Heart left ventricle (tissue), 16 donors: Measurements from ENCODE around the gene B4GALT2. TPM values are rescaled to one million over a fixed set of nuclear protein-coding genes. Genes with fewer than 3 reads are reported as not detected.

Experiments
- ATAC-seq, 4 donors: fragments of 200-7000 bp; cut with Tn5 transposase; one replicate each; pipeline ENCODE4 v1.9.1; 2020 to 2022; ENCODE audit warnings: moderate library complexity in 4 of 4, mild to moderate bottlenecking in 3 of 4, moderate number of reproducible peaks in 1 of 4
- DNase-seq, 5 donors: peaks; one replicate each; pipeline ENCODE4 v3.0.0-alpha.2; 2020
- H3K27ac ChIP-seq, 12 donors: fragments of 200-600 bp; sonication (generic) in 4 of 12; one replicate each; pipeline versions ENCODE4 v1.5.0 to v1.8.0; 2016 to 2022; ENCODE audit warnings: mild to moderate bottlenecking in 2 of 12
- H3K27me3 ChIP-seq, 9 donors: fragments of 200-600 bp; sonication (generic) in 2 of 9; one replicate each; pipeline versions ENCODE4 v1.5.1 to v1.8.0; 2016 to 2022; ENCODE audit warnings: mild to moderate bottlenecking in 3 of 9
- H3K36me3 ChIP-seq, 9 donors: fragments of 200-600 bp; sonication (generic) in 2 of 9; one replicate each; pipeline versions ENCODE4 v1.5.0 to v1.8.0; 2018 to 2022; ENCODE audit warnings: mild to moderate bottlenecking in 2 of 9
- H3K4me1 ChIP-seq, 12 donors: fragments of 200-600 bp; sonication (generic) in 4 of 12; one replicate each; pipeline versions ENCODE4 v1.5.0 to v1.8.0; 2016 to 2022; ENCODE audit warnings: mild to moderate bottlenecking in 3 of 12
- H3K4me3 ChIP-seq, 12 donors: fragments of 200-600 bp; sonication (generic) in 4 of 12; one replicate each; pipeline versions ENCODE4 v1.5.0 to v1.8.0; 2017 to 2022; ENCODE audit warnings: mild to moderate bottlenecking in 9 of 12, moderate library complexity in 4 of 12
- H3K9me3 ChIP-seq, 12 donors: fragments of 200-600 bp; sonication (generic) in 4 of 12; one replicate each; pipeline versions ENCODE4 v1.5.0 to v1.8.0; 2016 to 2022; ENCODE audit warnings: mild to moderate bottlenecking in 1 of 12
- POLR2A ChIP-seq, 2 donors: fragments of 450-650 bp; IDR thresholded peaks; one replicate each; pipeline ENCODE4 v1.6.1; 2017; ENCODE audit warnings: antibody characterized with exemption in 2 of 2, mild to moderate bottlenecking in 2 of 2, moderate library complexity in 2 of 2
- WGBS, 4 donors: extraction: QIAGEN DNeasy Blood & Tissue Kit in 2 of 4; methylation state at CpG; one replicate each; pipeline versions ENCODE4 v1.1.5 to v1.1.7; 2013 to 2018; 5-methylcytosine and 5-hydroxymethylcytosine counted together
- intact Hi-C, 10 donors: fragments of 100-400 bp; cut with DNase I; formaldehyde crosslinking; loops; one replicate each; pipeline versions ENCODE4 v1.11.1 to v1.14.2; 2022
- polyA plus RNA-seq, 2 donors: library from polyadenylated mRNA; stranded (reverse); fragments of 200-250 nt; gene quantifications; one replicate each; pipeline ENCODE4 v1.2.3, GENCODE V29; 2013
- total RNA-seq, 9 donors: library from RNA; depleted of rRNA in 2 of 9; stranded (reverse); fragments of >200 nt in 2 of 9; fragmentation: NEBNext Ultra II Directional in 3 of 9; extraction: Animal tissue kit (Norgen Biotek cat#: 25700) in 3 of 9; gene quantifications; one replicate each; pipeline versions ENCODE4 v1.1.0 to v1.2.4, GENCODE V29; 2016 to 2023
- TF ChIP-seq, protein P1 (sequence below), 12 donors: fragments of 200-600 bp; sonication (generic) in 4 of 12; IDR thresholded peaks; one replicate each; pipeline versions ENCODE4 v1.5.0 to v1.8.0; 2018 to 2022; ENCODE audit warnings: antibody characterized with exemption in 12 of 12, mild to moderate bottlenecking in 5 of 12
- donor health status: ischemic (EF 13 %, LVEDD 7.1; RV severe dilation, severe dysfunction).
- donor health status: healthy with polysubstance abuse.
- donor health status: DM: no; HTN: yes; CAD: no.
- donor health status: DM: no; HTN: no; CAD: no.
- donor health status: ischemic (EF 25% LVEDD 6.9; RV normal size, moderate dysfunction).
- donor health status: ischemic (EF 25% LVEDD 5.7; RV mildly dilated, moderate dysfunction).
- donor health status: healthy.
- donor health status: DM: yes; HTN: yes; CAD: no.
- donor health status: ischemic (EF 35%, LVEDD 5.7; RV mildly dilated, moderate dysfunction).
- donor health status: nonischemic (EF 11% LVEDD 7.7; RV severe dilation, severe dysfunction).
- donor health status: DM: yes; HTN: yes; CAD: no.
- donor health status: PGD.
- donor health status: ischemic (EF 29% LVEDD 5.4; RV normal size, mild dysfunction).
- donor health status: nonischemic (EF 23%, LVEDD 6.1; RV moderate dilation, normal function).

Gene B4GALT2
- total and polyA plus RNA-seq, 11 donors = 26.8 to 65.7 (median 40.2) TPM

DNA sequence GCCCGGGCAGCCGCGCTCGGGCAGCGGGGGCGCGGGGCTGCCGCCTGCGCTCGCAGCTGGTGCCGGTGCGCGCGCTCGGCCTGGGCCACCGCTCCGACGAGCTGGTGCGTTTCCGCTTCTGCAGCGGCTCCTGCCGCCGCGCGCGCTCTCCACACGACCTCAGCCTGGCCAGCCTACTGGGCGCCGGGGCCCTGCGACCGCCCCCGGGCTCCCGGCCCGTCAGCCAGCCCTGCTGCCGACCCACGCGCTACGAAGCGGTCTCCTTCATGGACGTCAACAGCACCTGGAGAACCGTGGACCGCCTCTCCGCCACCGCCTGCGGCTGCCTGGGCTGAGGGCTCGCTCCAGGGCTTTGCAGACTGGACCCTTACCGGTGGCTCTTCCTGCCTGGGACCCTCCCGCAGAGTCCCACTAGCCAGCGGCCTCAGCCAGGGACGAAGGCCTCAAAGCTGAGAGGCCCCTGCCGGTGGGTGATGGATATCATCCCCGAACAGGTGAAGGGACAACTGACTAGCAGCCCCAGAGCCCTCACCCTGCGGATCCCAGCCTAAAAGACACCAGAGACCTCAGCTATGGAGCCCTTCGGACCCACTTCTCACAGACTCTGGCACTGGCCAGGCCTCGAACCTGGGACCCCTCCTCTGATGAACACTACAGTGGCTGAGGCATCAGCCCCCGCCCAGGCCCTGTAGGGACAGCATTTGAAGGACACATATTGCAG, 42.4 kb upstream of the B4GALT2 start:
- DNase-seq = peak in 2 of 5 donors; percentile 53 to 54
- ATAC-seq = peak in 2 of 4 donors; percentile 37 to 41
- WGBS, 4 donors = 11 to 55% (median 29%) methylated on average over 10 to 56 of the region's 56 CpGs

DNA sequence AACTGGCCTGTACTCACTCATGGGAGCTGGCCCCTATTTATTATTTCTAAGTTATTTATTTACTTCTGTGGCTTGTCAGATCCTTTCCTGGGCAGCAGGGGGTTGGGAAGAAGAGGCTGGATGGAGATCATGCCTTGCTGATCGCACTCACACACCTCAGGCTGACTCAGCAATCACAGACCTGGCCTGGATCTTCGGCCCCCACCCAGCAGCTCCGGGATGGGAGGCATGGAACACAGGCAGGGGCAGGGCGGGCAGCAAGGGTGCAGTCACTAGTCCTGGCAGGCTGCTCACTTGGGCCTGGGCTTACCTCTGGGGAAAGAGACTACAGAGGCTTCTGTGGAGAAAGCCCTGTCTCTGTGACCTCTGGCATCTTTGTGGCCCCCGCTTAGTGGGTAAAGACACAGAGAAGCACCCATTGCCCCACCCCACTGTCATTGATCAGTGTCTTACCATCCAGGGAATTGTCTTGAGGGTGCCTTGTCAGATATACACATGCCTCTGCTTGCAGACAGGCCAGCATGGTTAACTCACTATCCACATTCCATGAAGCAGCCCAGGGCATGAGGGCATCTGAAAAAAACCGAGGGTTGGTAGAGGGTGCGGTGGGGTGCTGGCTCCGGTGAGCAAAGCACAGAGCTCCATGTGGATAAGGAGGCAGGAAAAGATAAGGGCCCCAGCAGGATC, 41.7 kb upstream of the B4GALT2 start:
- WGBS, 4 donors = 91 to 95% (median 94%) methylated on average over 7 to 8 of the region's 8 CpGs
- intact Hi-C loops = loop anchor here in 4 of 10 donors (5.0 to 10.0 kb wide), 3 partner anchors 107 to 413 kb away; partner anchors contain the start of gene PTPRF (in 1 of the 4)
- H3K36me3 ChIP-seq = no peaks in the 10 kb centered on the region
- no peak overlapping the region for H3K27ac ChIP-seq
- H3K4me3 ChIP-seq = no peak overlapping the region
- TF ChIP-seq, protein P1, sequence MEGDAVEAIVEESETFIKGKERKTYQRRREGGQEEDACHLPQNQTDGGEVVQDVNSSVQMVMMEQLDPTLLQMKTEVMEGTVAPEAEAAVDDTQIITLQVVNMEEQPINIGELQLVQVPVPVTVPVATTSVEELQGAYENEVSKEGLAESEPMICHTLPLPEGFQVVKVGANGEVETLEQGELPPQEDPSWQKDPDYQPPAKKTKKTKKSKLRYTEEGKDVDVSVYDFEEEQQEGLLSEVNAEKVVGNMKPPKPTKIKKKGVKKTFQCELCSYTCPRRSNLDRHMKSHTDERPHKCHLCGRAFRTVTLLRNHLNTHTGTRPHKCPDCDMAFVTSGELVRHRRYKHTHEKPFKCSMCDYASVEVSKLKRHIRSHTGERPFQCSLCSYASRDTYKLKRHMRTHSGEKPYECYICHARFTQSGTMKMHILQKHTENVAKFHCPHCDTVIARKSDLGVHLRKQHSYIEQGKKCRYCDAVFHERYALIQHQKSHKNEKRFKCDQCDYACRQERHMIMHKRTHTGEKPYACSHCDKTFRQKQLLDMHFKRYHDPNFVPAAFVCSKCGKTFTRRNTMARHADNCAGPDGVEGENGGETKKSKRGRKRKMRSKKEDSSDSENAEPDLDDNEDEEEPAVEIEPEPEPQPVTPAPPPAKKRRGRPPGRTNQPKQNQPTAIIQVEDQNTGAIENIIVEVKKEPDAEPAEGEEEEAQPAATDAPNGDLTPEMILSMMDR (IDR thresholded peaks at IDR 0.05) = no peak
- TF ChIP-seq POLR2A (IDR thresholded peaks at IDR 0.05) = no peak
- peaks cover 3 to 32% (median 19%) of the 10 kb centered on the region in 12 donors for H3K4me1 ChIP-seq
- H3K9me3 ChIP-seq = no peaks in the 10 kb centered on the region
- DNase-seq = no peak
- peaks cover 3 to 23% (median 9%) of the 10 kb centered on the region in 9 donors for H3K27me3 ChIP-seq
- no peak for ATAC-seq

More for the DNA sequence above, 42.4 kb upstream of the B4GALT2 start:
- Histone ChIP-seq H3K4me3 (peak overlapping the region in 11 of 12 donors; percentile 18 to 57 (median 50)), H3K36me3 (no peaks in the 10 kb centered on the region), H3K27ac (no peak overlapping the region), H3K27me3 (peaks cover 3 to 23% (median 9%) of the 10 kb centered on the region in 9 donors), H3K9me3 (no peaks in the 10 kb centered on the region), H3K4me1 (peaks cover 3 to 32% (median 19%) of the 10 kb centered on the region in 12 donors)
- intact Hi-C loops = loop anchor here in 4 of 10 donors (5.0 to 10.0 kb wide), 3 partner anchors 108 to 412 kb away; partner anchors contain the start of gene PTPRF (in 1 of the 4)
- TF ChIP-seq, protein P1 (IDR thresholded peaks at IDR 0.05) = peak in 2 of 12 donors; percentile 5 to 6
- no peak for TF ChIP-seq POLR2A (IDR thresholded peaks at IDR 0.05)

DNA sequence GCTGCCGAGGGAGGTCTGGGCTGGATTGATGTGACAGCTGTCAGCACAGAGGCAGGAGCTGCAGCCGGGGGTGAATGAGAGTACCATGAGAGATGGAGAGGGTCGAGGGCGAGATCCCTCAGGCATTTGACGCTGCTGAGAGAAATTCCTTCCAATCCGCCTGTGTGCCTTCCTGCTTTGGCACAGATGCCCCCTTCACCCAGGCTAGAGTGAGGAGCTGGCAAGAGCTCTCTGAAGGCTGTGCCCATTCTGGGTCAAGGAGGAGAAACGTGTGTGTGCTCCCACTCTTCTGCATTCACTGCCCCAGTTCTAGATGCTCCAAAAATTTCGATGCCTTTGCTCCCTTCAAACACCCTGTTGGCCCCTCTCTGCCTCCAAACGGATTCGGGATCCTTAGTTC, 40.6 kb upstream of the B4GALT2 start:
- intact Hi-C loops = loop anchor here in 4 of 10 donors (5.0 to 10.0 kb wide), 3 partner anchors 106 to 414 kb away; partner anchors contain the start of gene PTPRF (in 1 of the 4)

More for the DNA sequence above, 40.6 kb upstream of the B4GALT2 start:
- TF ChIP-seq, protein P1 (IDR thresholded peaks at IDR 0.05) = no peak
- TF ChIP-seq POLR2A (IDR thresholded peaks at IDR 0.05) = no peak
- 71 to 86% (median 79%) methylated on average over 9 to 10 of the region's 10 CpGs for WGBS, 4 donors
- Histone ChIP-seq H3K9me3 (no peaks in the 10 kb centered on the region), H3K4me3 (no peak overlapping the region), H3K4me1 (peaks cover 3 to 27% (median 13%) of the 10 kb centered on the region in 12 donors), H3K36me3 (no peaks in the 10 kb centered on the region), H3K27ac (no peak overlapping the region), H3K27me3 (peaks cover 3 to 20% (median 9%) of the 10 kb centered on the region in 9 donors)
- DNase-seq = peak in 1 of 5 donors; percentile 13
- no peak for ATAC-seq
